ENCODE data around the gene MCTP1. TPM values are rescaled to one million over a fixed set of nuclear protein-coding genes. Genes with fewer than 3 reads are reported as not detected.
A peak's percentile ranks its signal among the peaks of the same experiment; 100 is the strongest.

MCTP1 gene
- total RNA-seq = 4.6 TPM

- peak; percentile 49 for ATAC-seq
These were observed at the start of gene MCTP1 for GRCh38 chr5:95284572-95285408. MCTP1 (minus strand) TSS chr5:95285094.

GRCh38 chr5:95332158-95332557, 47.3 kb upstream of the MCTP1 start:
- ATAC-seq = no peak

GRCh38 chr5:95331358-95331757, 46.5 kb upstream of the MCTP1 start:
- ATAC-seq = no peak

GRCh38 chr5:95327211-95327610, 42.3 kb upstream of the MCTP1 start:
- no peak for ATAC-seq

GRCh38 chr5:95317687-95318086, 32.8 kb upstream of the MCTP1 start:
- no peak for ATAC-seq

- ATAC-seq = no peak
These were observed 32.2 kb upstream of the MCTP1 start for GRCh38 chr5:95317085-95317484.

- no peak for ATAC-seq
These were observed 19.8 kb upstream of the MCTP1 start for GRCh38 chr5:95304711-95305110.

GRCh38 chr5:95298651-95299050, 13.8 kb upstream of the MCTP1 start:
- ATAC-seq = no peak

- no peak for ATAC-seq
These were observed 11.4 kb upstream of the MCTP1 start for GRCh38 chr5:95296291-95296690.

- no peak for ATAC-seq
These were observed 488 bp upstream of the MCTP1 start for GRCh38 chr5:95285409-95285755.

- ATAC-seq = peak; percentile 53
These were observed 928 bp downstream of the MCTP1 start for GRCh38 chr5:95283761-95284571.

- no peak for ATAC-seq
These were observed 1.8 kb downstream of the MCTP1 start for GRCh38 chr5:95283022-95283615.

GRCh38 chr5:95281226-95281625, 3.7 kb downstream of the MCTP1 start:
- ATAC-seq = no peak

GRCh38 chr5:95280401-95281095, 4.3 kb downstream of the MCTP1 start:
- ATAC-seq = no peak

GRCh38 chr5:95274011-95274410, 10.9 kb downstream of the MCTP1 start:
- ATAC-seq = no peak

- ATAC-seq = no peak
These were observed 12.5 kb downstream of the MCTP1 start for GRCh38 chr5:95272316-95272929.

GRCh38 chr5:95262933-95263660, 21.8 kb downstream of the MCTP1 start:
- no peak for ATAC-seq

- no peak for ATAC-seq
These were observed 23.3 kb downstream of the MCTP1 start for GRCh38 chr5:95261437-95262175.

- no peak for ATAC-seq
These were observed 27.9 kb downstream of the MCTP1 start for GRCh38 chr5:95256991-95257390.

- ATAC-seq = no peak
These were observed 28.4 kb downstream of the MCTP1 start for GRCh38 chr5:95256446-95256845.

- no peak for ATAC-seq
These were observed 32.1 kb downstream of the MCTP1 start for GRCh38 chr5:95252801-95253200.
